ENCODE results near the gene MIA3. TPM values are rescaled to one million over a fixed set of nuclear protein-coding genes. Genes with fewer than 3 reads are reported as not detected.

MIA3 gene
- polyA plus RNA-seq, 1 of the 3 experiments (the other 2 are of a cell fraction) = 51.4 TPM

DNA sequence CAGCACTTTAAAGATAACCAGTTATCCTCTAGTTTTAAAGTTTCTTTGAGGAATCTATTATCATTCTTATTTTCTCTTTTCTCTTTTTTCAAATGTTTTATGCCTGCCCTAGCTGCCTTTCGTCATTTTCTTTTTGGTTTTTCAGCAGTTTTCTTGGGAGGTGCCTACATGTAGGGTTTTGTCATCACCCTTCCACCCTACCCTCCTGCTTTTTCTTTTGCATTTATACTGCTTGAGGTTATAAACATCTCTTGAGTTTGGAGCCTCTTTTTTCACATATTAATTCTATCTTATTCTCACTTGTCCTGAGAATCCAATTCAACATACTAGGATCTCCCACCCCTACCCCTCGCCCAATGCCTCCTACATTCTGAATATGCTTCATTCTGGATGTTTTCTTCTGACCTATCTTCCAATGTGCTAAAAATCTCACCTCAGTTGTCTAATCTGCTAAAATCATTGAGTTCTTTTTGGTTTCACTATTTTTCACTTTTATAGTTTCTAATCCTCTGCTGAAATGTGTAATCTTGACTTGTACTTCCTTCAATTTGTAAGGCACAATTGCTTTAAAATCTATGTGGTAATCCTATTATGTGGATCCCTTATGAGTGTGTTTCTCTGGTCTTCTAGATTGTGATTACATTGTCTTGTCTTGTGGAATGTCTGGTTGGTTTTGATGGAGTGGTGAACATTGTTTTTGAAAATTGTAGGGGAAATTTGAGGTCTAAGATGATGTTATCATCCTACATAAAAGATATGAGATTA lies 38.7 kb downstream of the MIA3 start:
- no peaks in the 10 kb centered on the region for H3K27me3 ChIP-seq (ENCODE audit: insufficient read depth)
- WGBS (ENCODE audit: low lambda C conversion rate) = 98% methylated on average over 2 of the region's 2 CpGs
- no peak overlapping the region for H3K4me3 ChIP-seq (ENCODE audit: low read depth in 2 of 2, low read length in 1 of 2)
- H3K9ac ChIP-seq = no peak overlapping the region
- ChIA-PET POLR2A (interaction anchor here (0.6 kb wide), 1 partner anchor 29 kb away, joined by 5 read pairs; no protein-coding TSS in a partner anchor), CTCF (interaction anchor here (0.6 to 1.6 kb wide), 3 partner anchors 14 to 191 kb away, joined by 3 to 4 read pairs (median 3); no protein-coding TSS in a partner anchor)
- no peaks in the 10 kb centered on the region for H3K9me2 ChIP-seq
- H4K20me1 ChIP-seq (ENCODE audit: insufficient read depth) = no peaks in the 10 kb centered on the region
- H3K4me2 ChIP-seq = no peak overlapping the region
- no peaks in the 10 kb centered on the region for H3K79me2 ChIP-seq (ENCODE audit: insufficient read depth)
- no peak for DNase-seq
- TF ChIP-seq MAX (IDR thresholded peaks at IDR 0.05; ENCODE audit: low read depth) (no peak), TCF12 (IDR thresholded peaks at IDR 0.05) (no peak), RXRA (IDR thresholded peaks at IDR 0.05; ENCODE audit: borderline replicate concordance, low read depth) (no peak), YY1 (IDR thresholded peaks at IDR 0.05; ENCODE audit: low read depth) (no peak), EZH2phosphoT487 (IDR thresholded peaks at IDR 0.05; ENCODE audit: borderline replicate concordance, low read depth) (no peak), MEF2A (IDR thresholded peaks at IDR 0.05; ENCODE audit: borderline replicate concordance, low read depth) (no peak), NRF1 (IDR thresholded peaks at IDR 0.05; ENCODE audit: low read depth, low read length) (no peak), SMC3 (IDR thresholded peaks at IDR 0.05; ENCODE audit: low read depth, low read length) (no peak), CTCF (IDR thresholded peaks at IDR 0.05) (no peak), TAF1 (IDR thresholded peaks at IDR 0.05; ENCODE audit: borderline replicate concordance, low read depth, low read length) (no peak), USF1 (IDR thresholded peaks at IDR 0.05; ENCODE audit: borderline replicate concordance, low read depth) (no peak), POLR2AphosphoS5 (IDR thresholded peaks at IDR 0.05; ENCODE audit: low read depth, low read length) (no peak), FOSL2 (IDR thresholded peaks at IDR 0.05; ENCODE audit: borderline replicate concordance, low read depth) (no peak), JUND (IDR thresholded peaks at IDR 0.05) (no peak), TEAD4 (IDR thresholded peaks at IDR 0.05; ENCODE audit: borderline replicate concordance, insufficient read depth) (no peak), RFX5 (IDR thresholded peaks at IDR 0.05; ENCODE audit: low read length) (no peak)
- TF ChIP-seq, protein P1, sequence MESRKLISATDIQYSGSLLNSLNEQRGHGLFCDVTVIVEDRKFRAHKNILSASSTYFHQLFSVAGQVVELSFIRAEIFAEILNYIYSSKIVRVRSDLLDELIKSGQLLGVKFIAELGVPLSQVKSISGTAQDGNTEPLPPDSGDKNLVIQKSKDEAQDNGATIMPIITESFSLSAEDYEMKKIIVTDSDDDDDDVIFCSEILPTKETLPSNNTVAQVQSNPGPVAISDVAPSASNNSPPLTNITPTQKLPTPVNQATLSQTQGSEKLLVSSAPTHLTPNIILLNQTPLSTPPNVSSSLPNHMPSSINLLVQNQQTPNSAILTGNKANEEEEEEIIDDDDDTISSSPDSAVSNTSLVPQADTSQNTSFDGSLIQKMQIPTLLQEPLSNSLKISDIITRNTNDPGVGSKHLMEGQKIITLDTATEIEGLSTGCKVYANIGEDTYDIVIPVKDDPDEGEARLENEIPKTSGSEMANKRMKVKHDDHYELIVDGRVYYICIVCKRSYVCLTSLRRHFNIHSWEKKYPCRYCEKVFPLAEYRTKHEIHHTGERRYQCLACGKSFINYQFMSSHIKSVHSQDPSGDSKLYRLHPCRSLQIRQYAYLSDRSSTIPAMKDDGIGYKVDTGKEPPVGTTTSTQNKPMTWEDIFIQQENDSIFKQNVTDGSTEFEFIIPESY (IDR thresholded peaks at IDR 0.05; ENCODE audit: borderline replicate concordance, low read depth) = no peak
- peaks cover 5% of the 10 kb centered on the region for H3F3A ChIP-seq (replicated peaks; ENCODE audit: insufficient read depth)
- no peaks in the 10 kb centered on the region for H3K9me3 ChIP-seq
- H2AFZ ChIP-seq (ENCODE audit: low read depth) = no peak overlapping the region
- H3K4me1 ChIP-seq (ENCODE audit: control insufficient read depth in 1 of 2, insufficient read depth in 2 of 2, low read depth in 1 of 2, low read length in 1 of 2) = no peaks in the 10 kb centered on the region
- H3K27ac ChIP-seq (ENCODE audit: low read depth in 2 of 2, low read length in 1 of 2) = no peak overlapping the region
- peaks cover 79 to 97% of the 10 kb centered on the region in 2 experiments for H3K36me3 ChIP-seq (replicated peaks in 1 of 2; ENCODE audit: control insufficient read depth in 1 of 2, insufficient read depth in 2 of 2, low read length in 1 of 2)
